A172 (cell line): ENCODE results near the gene RAB28. TPM values are rescaled to one million over a fixed set of nuclear protein-coding genes. Genes with fewer than 3 reads are reported as not detected.

Experiments used
- total RNA-seq: library from RNA; depleted of rRNA; stranded (reverse); fragments of >200 nt; shearing (Covaris generic); gene quantifications from 2 replicates; pipeline ENCODE4 v1.2.3, GENCODE V29; 2014; rRNA removed

Gene RAB28
- total RNA-seq, 1 experiment from 2014 or later = 34.8 TPM

Other genes starting within 250 kb of the RAB28 start
- 0.03 and 0.55 TPM in 2 replicates for gene NKX3-2, start 60.2 kb upstream of the RAB28 start, total RNA-seq
- 12.3 and 13.3 TPM in 2 replicates for gene BOD1L1, start 143.4 kb upstream of the RAB28 start, total RNA-seq